HK-2 (cell line): ENCODE results near the gene PRDX1.
"Not testable (repeated sequence)": the region's sequence is repeated elsewhere in the genome, so short reads cannot be mapped to it uniquely, and the experiment has no call there.

Experiments used
- DNase-seq: peaks from one replicate; pipeline ENCODE4 v3.0.0-alpha.2; 2018; ENCODE audit not compliant: unreplicated experiment

Gene PRDX1

DNA sequence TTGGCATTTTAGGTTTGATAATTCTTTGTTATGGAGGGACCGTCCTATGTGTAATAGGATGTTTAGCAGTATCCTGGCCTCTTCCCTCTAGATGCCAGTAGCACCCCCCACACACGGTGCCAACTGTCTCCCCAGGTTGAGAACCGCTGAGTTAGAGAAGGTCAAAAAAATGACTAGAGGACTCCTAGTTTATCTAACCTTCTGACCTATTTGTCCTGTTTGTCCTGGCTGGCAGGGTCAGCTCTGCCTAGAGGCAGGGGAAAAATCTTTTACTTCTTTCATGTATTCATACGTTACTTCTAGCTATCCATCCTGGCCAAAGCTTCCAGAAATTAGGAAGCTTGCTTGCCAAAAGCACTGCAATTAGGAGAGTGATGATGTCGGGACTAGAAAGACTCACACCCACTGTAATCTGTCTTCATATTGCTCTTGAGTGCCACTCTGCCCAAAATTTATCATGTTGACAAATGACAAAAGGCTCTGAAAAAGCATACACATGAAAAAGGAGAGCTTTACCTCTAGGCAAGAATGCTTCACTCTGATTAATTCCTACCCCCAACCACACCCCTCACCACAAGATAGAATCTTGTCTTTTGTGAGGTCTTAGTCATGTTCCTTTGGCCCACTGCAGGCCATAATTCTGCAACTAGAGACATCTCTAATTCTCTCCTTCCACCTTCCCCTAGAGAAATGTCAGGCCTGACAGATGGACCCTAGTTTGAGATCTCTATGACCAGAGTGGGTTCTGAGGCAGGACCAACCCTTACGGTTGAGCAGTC is 14.5 kb upstream of the PRDX1 start:
- no peak for DNase-seq

- DNase-seq = no peak
Measured at GRCh38 chr1:45531873-45532272, 10.2 kb upstream of the PRDX1 start.

GRCh38 chr1:45530632-45531135 is 9.0 kb upstream of the PRDX1 start:
- no peak for DNase-seq

DNA sequence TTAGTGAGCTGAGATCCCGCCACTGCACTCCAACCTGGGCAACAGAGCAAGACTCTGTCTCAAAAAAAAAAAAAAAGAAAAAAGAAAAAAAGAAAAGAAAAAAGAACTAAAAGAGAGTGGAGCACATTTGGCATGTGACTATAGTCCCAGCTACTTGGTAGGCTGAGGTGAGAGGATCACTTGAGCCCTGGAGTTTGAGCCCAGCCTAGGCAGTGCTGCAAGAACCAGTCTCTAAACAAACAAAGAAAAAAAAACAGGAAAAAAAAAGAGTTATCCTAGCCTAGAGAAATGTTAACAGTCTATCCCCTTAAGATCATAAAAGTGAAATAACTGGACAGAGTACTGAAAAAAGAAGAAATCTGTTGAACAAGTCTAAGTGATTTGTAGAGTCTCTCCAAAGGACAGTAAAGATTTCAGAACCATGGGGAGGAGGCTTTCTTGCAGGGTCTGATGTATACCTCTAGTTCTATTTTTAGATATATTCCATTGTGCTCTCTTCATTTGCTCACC is 4.5 kb upstream of the PRDX1 start:
- no peak for DNase-seq

GRCh38 chr1:45523975-45524374 is 2.3 kb upstream of the PRDX1 start:
- DNase-seq = not testable (repeated sequence)

DNA sequence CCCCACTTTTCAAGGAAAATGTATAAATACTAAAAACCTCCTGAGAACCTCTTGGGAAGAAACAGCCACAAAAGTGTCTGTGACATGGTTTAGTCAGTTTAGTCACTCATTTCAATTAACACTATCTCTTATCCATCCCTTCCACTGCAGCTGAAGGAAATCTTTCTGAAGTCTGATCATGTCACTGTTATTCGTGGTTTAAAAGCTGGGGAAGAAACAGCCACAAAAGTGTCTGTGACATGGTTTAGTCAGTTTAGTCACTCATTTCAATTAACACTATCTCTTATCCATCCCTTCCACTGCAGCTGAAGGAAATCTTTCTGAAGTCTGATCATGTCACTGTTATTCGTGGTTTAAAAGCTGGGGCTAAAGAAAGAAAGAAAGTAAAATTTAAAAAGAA is 1.8 kb upstream of the PRDX1 start:
- DNase-seq = not testable (repeated sequence)

DNA sequence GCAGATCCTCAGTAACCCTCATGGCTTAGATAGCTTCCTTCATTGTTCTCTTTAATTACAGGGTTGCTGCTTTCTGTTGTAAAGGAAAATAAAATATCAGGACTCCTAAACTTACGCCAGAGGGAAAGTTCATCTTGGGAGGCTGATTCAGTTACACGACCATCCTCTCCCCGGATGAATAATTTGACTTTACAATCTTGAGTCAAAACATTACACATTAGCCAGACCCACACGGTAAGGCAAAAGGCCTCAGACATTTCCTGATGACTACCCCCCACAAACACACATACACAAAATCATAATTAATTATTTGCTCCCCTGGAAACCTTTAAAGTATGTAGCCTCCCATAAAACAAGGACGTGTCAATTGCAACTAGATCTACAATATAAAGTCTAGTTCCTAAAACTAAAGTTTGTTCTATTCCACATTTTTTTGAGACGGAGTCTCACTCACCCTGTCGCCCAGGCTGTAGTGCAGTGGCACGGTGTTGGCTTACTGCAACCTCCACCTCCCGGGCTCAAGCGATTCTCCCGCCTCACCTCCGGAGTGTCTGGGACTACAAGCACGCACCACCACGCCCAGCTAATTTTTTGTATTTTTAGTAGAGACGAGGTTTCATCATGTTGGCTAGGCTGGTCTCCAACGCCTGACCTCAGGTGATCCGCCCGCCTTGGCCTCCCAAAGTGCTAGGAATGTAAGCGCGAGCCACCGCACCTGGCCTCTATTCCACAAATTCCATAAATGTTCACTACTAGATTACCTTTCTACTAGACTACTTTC is 830 bp upstream of the PRDX1 start:
- DNase-seq = peak; percentile 70

- DNase-seq = not testable (repeated sequence)
Measured at GRCh38 chr1:45519774-45520173, 1.9 kb downstream of the PRDX1 start.

- DNase-seq = no peak
Measured at GRCh38 chr1:45518910-45519309, 2.8 kb downstream of the PRDX1 start.

DNA sequence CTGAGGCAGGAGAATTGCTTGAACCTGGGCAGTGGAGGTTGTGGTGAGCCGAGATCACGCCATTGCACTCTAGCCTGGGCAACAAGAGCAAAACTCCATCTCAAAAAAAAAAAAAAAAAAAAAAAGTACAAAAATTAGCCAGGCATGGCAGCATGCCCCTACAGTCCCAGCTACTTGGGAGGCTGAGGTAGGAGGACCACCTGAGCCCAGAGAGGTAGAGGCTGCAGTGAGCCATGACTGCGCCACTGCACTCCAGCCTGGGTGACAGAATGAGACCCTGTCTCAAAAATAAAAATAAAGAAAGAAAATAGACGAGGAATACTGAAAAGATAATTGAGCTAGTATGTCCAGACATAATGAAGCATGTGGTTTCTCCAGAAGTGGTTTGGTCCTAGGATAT is 3.3 kb downstream of the PRDX1 start:
- not testable (repeated sequence) for DNase-seq

GRCh38 chr1:45516465-45516864 is 5.2 kb downstream of the PRDX1 start:
- DNase-seq = no peak

DNA sequence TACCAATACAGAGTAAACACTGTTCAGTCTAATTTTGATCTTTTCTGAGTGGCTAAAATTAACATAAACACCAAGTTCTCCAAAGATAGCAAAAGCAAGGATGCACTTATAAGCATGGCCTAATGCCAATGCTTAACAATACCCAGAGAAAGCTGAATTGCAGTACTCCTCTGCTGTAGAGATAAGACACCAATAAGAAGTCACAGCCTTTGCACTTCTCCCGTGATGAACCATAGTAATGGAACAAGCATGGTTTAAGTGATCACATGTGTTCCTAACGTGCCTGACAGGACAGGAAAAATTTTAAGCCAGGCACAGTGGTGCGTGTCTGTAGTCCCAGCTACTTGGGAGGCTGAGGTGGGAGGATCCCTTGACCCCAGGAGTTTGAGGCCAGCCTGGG is 5.6 kb downstream of the PRDX1 start:
- no peak for DNase-seq

DNA sequence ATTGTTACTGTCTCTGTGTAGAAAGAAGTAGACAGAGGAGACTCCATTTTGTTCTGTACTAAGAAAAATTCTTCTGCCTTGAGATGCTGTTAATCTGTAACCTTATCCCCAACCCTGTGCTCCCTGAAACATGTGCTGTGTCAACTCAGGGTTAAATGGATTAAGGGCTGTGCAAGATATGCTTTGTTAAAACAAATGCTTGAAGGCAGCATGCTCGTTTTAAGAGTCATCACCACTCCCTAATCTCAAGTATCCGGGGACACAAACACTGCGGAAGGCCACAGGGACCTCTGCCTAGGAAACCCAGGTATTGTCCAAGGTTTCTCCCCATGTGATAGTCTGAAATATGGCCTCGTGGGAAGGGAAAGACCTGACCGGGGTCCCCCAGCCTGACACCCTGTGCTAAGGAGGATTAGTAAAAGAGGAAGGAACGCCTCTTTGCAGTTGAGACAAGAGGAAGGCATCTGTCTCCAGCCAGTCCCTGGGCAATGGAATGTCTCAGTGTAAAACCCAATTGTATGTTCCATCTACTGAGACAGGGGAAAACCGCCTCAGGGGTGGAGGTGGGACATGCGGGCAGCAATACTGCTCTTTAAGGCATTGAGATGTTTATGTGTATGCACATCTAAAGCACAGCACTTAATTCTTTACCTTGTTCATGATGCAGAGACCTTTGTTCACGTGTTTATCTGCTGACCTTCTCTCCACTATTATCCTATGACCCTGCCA is 8.0 kb downstream of the PRDX1 start:
- DNase-seq = peak; percentile 32

DNA sequence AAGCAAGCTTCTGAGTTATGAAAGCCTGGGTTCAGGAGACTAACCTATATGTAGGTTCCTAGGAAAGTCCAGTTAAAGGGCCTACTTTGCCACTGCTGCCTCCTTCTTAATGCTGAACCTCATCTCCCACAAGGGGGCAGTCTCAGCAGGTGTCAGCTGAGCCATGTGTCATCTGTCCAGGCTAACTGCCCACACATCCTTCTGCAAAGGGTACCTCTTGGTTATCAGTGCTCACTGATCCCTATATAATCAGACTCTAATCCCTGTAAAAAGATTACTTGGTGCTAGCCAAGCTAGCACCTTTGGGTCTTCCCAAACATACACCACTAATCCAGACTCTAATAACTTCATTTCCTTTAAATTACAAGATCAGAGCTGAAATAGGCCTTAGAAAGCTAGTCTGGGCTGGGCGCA is 9.0 kb downstream of the PRDX1 start:
- DNase-seq = peak; percentile 62

GRCh38 chr1:45510972-45511527 is 10.6 kb downstream of the PRDX1 start:
- DNase-seq = no peak

GRCh38 chr1:45510036-45510971 is 11.4 kb downstream of the PRDX1 start:
- DNase-seq = no peak

DNA sequence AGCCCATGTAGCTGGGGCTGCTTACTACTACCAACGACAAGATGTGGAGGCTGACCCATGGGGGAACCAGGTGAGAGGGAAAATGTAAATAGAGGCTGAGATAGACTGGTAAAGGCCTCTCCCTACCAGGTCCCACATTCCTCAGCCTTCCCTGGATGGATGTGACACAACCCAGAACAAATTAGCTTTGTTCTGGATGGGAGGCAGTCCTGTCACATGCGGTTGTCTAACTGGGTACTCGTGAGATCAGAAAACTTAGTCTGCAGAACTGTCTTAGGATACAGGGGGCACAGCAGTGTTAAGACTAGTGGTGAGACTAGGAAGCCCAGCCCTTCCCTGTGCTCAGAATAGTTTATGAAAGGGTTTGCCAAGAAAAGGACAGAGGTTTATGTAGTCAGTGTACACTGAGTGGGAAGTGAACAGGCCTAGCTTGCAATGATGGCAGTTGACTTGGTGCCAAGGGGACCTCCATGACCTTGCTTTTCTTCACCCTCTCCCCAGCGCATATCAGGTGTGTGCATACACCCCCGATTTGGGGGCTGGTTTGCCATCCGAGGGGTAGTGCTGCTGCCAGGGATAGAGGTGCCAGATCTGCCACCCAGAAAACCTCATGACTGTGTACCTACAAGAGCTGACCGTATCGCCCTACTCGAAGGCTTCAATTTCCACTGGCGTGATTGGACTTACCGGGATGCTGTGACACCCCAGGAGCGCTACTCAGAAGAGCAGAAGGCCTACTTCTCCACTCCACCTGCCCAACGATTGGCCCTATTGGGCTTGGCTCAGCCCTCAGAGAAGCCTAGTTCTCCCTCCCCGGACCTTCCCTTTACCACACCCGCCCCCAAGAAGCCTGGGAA is 13.2 kb downstream of the PRDX1 start:
- DNase-seq = no peak

DNA sequence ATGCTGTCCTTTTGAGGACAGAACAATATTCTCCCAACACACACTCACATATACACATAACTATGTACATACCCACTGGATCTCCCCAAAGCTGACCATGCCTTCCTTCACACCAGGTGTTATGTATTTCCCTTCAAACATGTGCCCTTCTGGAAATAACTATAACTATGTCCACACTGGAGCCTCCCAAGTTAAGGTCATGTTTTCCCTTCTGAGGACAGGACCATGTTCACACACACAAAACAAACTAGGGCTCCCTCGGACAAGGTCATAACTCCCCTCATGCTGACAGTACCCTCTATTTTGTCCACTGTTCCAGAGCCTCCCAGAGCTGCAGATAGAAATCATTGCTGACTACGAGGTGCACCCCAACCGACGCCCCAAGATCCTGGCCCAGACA is 13.8 kb downstream of the PRDX1 start:
- DNase-seq = no peak

DNA sequence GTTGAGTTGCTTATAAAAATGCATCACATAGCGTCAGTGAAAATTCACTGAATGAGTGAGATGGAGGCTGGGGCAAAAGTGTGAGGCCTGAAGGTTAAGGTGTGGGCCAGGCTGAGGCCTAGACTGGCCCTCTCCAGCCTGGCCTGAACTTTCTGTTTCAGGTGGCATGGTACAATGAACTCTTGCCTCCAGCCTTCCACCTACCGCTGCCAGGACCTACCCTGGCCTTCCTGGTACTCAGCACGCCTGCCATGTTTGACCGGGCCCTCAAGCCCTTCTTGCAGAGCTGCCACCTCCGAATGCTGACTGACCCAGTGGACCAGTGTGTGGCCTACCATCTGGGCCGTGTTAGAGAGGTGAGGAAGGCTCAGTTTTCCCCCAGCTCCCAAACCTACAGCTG is 14.5 kb downstream of the PRDX1 start:
- DNase-seq = no peak
